ENCODE data around the gene KANSL3. TPM values are rescaled to one million over a fixed set of nuclear protein-coding genes. Genes with fewer than 3 reads are reported as not detected.

Gene KANSL3
- total RNA-seq, 1 experiment from 2014 or later: 50.9 TPM

GRCh38 chr2:96604104-96604503 lies 34.0 kb downstream of the KANSL3 start:
- peaks cover 90% of the 10 kb centered on the region for H3K36me3 ChIP-seq
- H3K27ac ChIP-seq: no peak overlapping the region
- H3K27me3 ChIP-seq: no peaks in the 10 kb centered on the region
- no peaks in the 10 kb centered on the region for H3K9me3 ChIP-seq (replicated peaks)
- H3K4me1 ChIP-seq: no peaks in the 10 kb centered on the region
- no peak for DNase-seq
- no peak overlapping the region for H3K4me3 ChIP-seq

- H3K27ac ChIP-seq: no peak overlapping the region
- no peaks in the 10 kb centered on the region for H3K4me1 ChIP-seq
- H3K4me3 ChIP-seq: no peak overlapping the region
- no peaks in the 10 kb centered on the region for H3K27me3 ChIP-seq
- peaks cover 86% of the 10 kb centered on the region for H3K36me3 ChIP-seq
- no peak for DNase-seq
- H3K9me3 ChIP-seq (replicated peaks): no peaks in the 10 kb centered on the region
Measured at GRCh38 chr2:96602330-96602823, 35.7 kb downstream of the KANSL3 start.

- H3K4me3 ChIP-seq: no peak overlapping the region
- no peak overlapping the region for H3K27ac ChIP-seq
- H3K27me3 ChIP-seq: no peaks in the 10 kb centered on the region
- no peak for DNase-seq
- H3K9me3 ChIP-seq (replicated peaks): no peaks in the 10 kb centered on the region
- peaks cover 89% of the 10 kb centered on the region for H3K36me3 ChIP-seq
- no peaks in the 10 kb centered on the region for H3K4me1 ChIP-seq
Measured at GRCh38 chr2:96601382-96602292, 36.5 kb downstream of the KANSL3 start.

GRCh38 chr2:96599941-96600340 lies 38.2 kb downstream of the KANSL3 start:
- DNase-seq: no peak
- Histone ChIP-seq H3K27ac (no peak overlapping the region), H3K4me1 (no peaks in the 10 kb centered on the region), H3K27me3 (no peaks in the 10 kb centered on the region), H3K4me3 (no peak overlapping the region), H3K36me3 (peaks cover 85% of the 10 kb centered on the region), H3K9me3 (replicated peaks) (no peaks in the 10 kb centered on the region)

GRCh38 chr2:96596596-96596995 lies 41.5 kb downstream of the KANSL3 start:
- H3K4me1 ChIP-seq: no peaks in the 10 kb centered on the region
- H3K9me3 ChIP-seq (replicated peaks): no peaks in the 10 kb centered on the region
- H3K36me3 ChIP-seq: peaks cover 81% of the 10 kb centered on the region

GRCh38 chr2:96594691-96595152 lies 43.4 kb downstream of the KANSL3 start:
- DNase-seq: no peak
- H3K4me3 ChIP-seq: no peak overlapping the region
- H3K27me3 ChIP-seq: no peaks in the 10 kb centered on the region
- no peaks in the 10 kb centered on the region for H3K9me3 ChIP-seq (replicated peaks)
- H3K36me3 ChIP-seq: peaks cover 65% of the 10 kb centered on the region
- H3K27ac ChIP-seq: no peak overlapping the region
- no peaks in the 10 kb centered on the region for H3K4me1 ChIP-seq

More at GRCh38 chr2:96596596-96596995, 41.5 kb downstream of the KANSL3 start:
- no peaks in the 10 kb centered on the region for H3K27me3 ChIP-seq
- DNase-seq: no peak
- H3K27ac ChIP-seq: no peak overlapping the region
- no peak overlapping the region for H3K4me3 ChIP-seq

- no peaks in the 10 kb centered on the region for H3K27me3 ChIP-seq
- H3K27ac ChIP-seq: no peak overlapping the region
- DNase-seq: no peak
- peaks cover 61% of the 10 kb centered on the region for H3K36me3 ChIP-seq
- no peaks in the 10 kb centered on the region for H3K4me1 ChIP-seq
- H3K4me3 ChIP-seq: no peak overlapping the region
- no peaks in the 10 kb centered on the region for H3K9me3 ChIP-seq (replicated peaks)
Measured at GRCh38 chr2:96594282-96594681, 43.8 kb downstream of the KANSL3 start.

- Histone ChIP-seq H3K27ac (no peak overlapping the region), H3K4me1 (no peaks in the 10 kb centered on the region), H3K27me3 (no peaks in the 10 kb centered on the region), H3K9me3 (replicated peaks) (no peaks in the 10 kb centered on the region), H3K36me3 (peaks cover 49% of the 10 kb centered on the region), H3K4me3 (no peak overlapping the region)
- no peak for DNase-seq
Measured at GRCh38 chr2:96591494-96591893, 46.6 kb downstream of the KANSL3 start.

GRCh38 chr2:96591054-96591453 lies 47.1 kb downstream of the KANSL3 start:
- H3K4me1 ChIP-seq: no peaks in the 10 kb centered on the region
- DNase-seq: no peak
- no peak overlapping the region for H3K4me3 ChIP-seq
- no peaks in the 10 kb centered on the region for H3K27me3 ChIP-seq
- H3K27ac ChIP-seq: no peak overlapping the region
- peaks cover 45% of the 10 kb centered on the region for H3K36me3 ChIP-seq
- H3K9me3 ChIP-seq (replicated peaks): no peaks in the 10 kb centered on the region

GRCh38 chr2:96587843-96588242 lies 50.3 kb downstream of the KANSL3 start:
- DNase-seq: no peak
- Histone ChIP-seq H3K9me3 (replicated peaks) (no peaks in the 10 kb centered on the region), H3K4me1 (no peaks in the 10 kb centered on the region), H3K36me3 (peaks cover 25% of the 10 kb centered on the region), H3K27me3 (no peaks in the 10 kb centered on the region), H3K27ac (no peak overlapping the region), H3K4me3 (no peak overlapping the region)

GRCh38 chr2:96584017-96584416 lies 54.1 kb downstream of the KANSL3 start:
- Histone ChIP-seq H3K4me3 (no peak overlapping the region), H3K27ac (no peak overlapping the region), H3K4me1 (no peaks in the 10 kb centered on the region), H3K9me3 (replicated peaks) (no peaks in the 10 kb centered on the region), H3K27me3 (no peaks in the 10 kb centered on the region), H3K36me3 (peaks cover 13% of the 10 kb centered on the region; the same call in 1 of the 2 replicates)
- no peak for DNase-seq

GRCh38 chr2:96580771-96581170 lies 57.3 kb downstream of the KANSL3 start:
- no peaks in the 10 kb centered on the region for H3K9me3 ChIP-seq (replicated peaks)
- DNase-seq: no peak
- H3K36me3 ChIP-seq: peaks cover 5% of the 10 kb centered on the region; the same call in 1 of the 2 replicates
- no peak overlapping the region for H3K27ac ChIP-seq
- no peak overlapping the region for H3K4me3 ChIP-seq
- H3K4me1 ChIP-seq: no peaks in the 10 kb centered on the region
- no peaks in the 10 kb centered on the region for H3K27me3 ChIP-seq

GRCh38 chr2:96579422-96579821 lies 58.7 kb downstream of the KANSL3 start:
- no peaks in the 10 kb centered on the region for H3K27me3 ChIP-seq
- H3K36me3 ChIP-seq: peaks cover 2% of the 10 kb centered on the region; the same call in 1 of the 2 replicates
- no peak overlapping the region for H3K4me3 ChIP-seq
- DNase-seq: no peak
- no peaks in the 10 kb centered on the region for H3K9me3 ChIP-seq (replicated peaks)
- no peak overlapping the region for H3K27ac ChIP-seq
- H3K4me1 ChIP-seq: no peaks in the 10 kb centered on the region

- Histone ChIP-seq H3K9me3 (replicated peaks) (no peaks in the 10 kb centered on the region), H3K27me3 (no peaks in the 10 kb centered on the region), H3K4me3 (no peak overlapping the region), H3K36me3 (peaks cover under 1% of the 10 kb centered on the region; the same call in 1 of the 2 replicates), H3K27ac (no peak overlapping the region), H3K4me1 (no peaks in the 10 kb centered on the region)
- DNase-seq: no peak
Measured at GRCh38 chr2:96578731-96579130, 59.4 kb downstream of the KANSL3 start.

GRCh38 chr2:96577501-96577900 lies 60.6 kb downstream of the KANSL3 start:
- no peaks in the 10 kb centered on the region for H3K36me3 ChIP-seq
- H3K4me3 ChIP-seq: no peak overlapping the region
- DNase-seq: no peak
- H3K4me1 ChIP-seq: no peaks in the 10 kb centered on the region
- H3K27me3 ChIP-seq: no peaks in the 10 kb centered on the region
- H3K27ac ChIP-seq: no peak overlapping the region
- H3K9me3 ChIP-seq (replicated peaks): no peaks in the 10 kb centered on the region
